CD4-positive, alpha-beta T cell treated with Interleukin-1 beta for 1 hour (primary cell): ENCODE measurements around the gene COG2.
"Not testable (repeated sequence)": the region's sequence is repeated elsewhere in the genome, so short reads cannot be mapped to it uniquely, and the experiment has no call there.

Experiments
- DNase-seq, 2 donors: peaks; one replicate each; pipeline ENCODE4 v3.0.0-alpha.2; 2020 to 2022

The COG2 gene

GRCh38 chr1:230703679-230704385 is 61.6 kb downstream of the COG2 start:
- no peak for DNase-seq

GRCh38 chr1:230704830-230705229 is 62.5 kb downstream of the COG2 start:
- no peak for DNase-seq

- no peak for DNase-seq
These were observed 63.2 kb downstream of the COG2 start for GRCh38 chr1:230705289-230706019.

GRCh38 chr1:230706020-230706699 is 63.9 kb downstream of the COG2 start:
- no peak for DNase-seq

GRCh38 chr1:230706887-230707731 is 64.8 kb downstream of the COG2 start:
- no peak for DNase-seq

- DNase-seq, result no peak
These were observed 65.7 kb downstream of the COG2 start for GRCh38 chr1:230707732-230708630.

GRCh38 chr1:230708631-230709580 is 66.6 kb downstream of the COG2 start:
- DNase-seq, result no peak

- DNase-seq, result no peak
These were observed 67.6 kb downstream of the COG2 start for GRCh38 chr1:230709619-230710542.

- no peak for DNase-seq
These were observed 68.2 kb downstream of the COG2 start for GRCh38 chr1:230710543-230710904.

- no peak for DNase-seq
These were observed 69.0 kb downstream of the COG2 start for GRCh38 chr1:230711245-230711644.

GRCh38 chr1:230712470-230712942 is 70.2 kb downstream of the COG2 start:
- no peak for DNase-seq

- DNase-seq, result no peak
These were observed 70.9 kb downstream of the COG2 start for GRCh38 chr1:230713138-230713537.

GRCh38 chr1:230713547-230713914 is 71.2 kb downstream of the COG2 start:
- DNase-seq, result no peak

GRCh38 chr1:230713915-230714764 is 71.9 kb downstream of the COG2 start, which contains the start of gene AGT:
Gene AGT, minus strand, starts transcription at chr1:230714122. Its CDS starts 3,299 bp downstream, at chr1:230710823.
- DNase-seq, result no peak

- DNase-seq, result no peak
These were observed 73.2 kb downstream of the COG2 start for GRCh38 chr1:230715510-230715909.

GRCh38 chr1:230716453-230716852 is 74.2 kb downstream of the COG2 start:
- not testable (repeated sequence) for DNase-seq

GRCh38 chr1:230717251-230717650 is 75.0 kb downstream of the COG2 start:
- no peak for DNase-seq

GRCh38 chr1:230721849-230722522 is 79.7 kb downstream of the COG2 start:
- not testable (repeated sequence) for DNase-seq
